Measurements from ENCODE around the gene GSTA1.
"Not testable (repeated sequence)": the region's sequence is repeated elsewhere in the genome, so short reads cannot be mapped to it uniquely, and the experiment has no call there.

DNA sequence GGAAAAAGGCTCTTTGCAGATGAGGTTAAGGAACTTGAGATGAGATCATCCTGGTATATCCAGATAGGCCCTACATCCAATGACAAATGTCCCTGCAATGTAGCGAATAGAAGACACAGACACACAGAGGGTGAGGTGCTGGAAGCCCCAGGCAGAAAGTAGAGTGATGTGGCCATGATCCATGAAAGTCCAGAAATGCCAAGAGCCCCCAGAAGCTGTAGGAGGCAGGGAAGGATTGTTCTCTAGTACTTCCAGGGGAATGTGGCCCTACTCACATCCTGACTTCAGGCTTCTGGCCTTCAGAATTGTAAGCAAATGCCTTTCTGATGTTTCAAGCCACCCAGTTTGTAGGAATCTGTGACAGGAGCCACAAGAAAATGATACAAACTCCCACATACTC is 14.0 kb downstream of the GSTA1 start:
- TF ChIP-seq, protein P1, sequence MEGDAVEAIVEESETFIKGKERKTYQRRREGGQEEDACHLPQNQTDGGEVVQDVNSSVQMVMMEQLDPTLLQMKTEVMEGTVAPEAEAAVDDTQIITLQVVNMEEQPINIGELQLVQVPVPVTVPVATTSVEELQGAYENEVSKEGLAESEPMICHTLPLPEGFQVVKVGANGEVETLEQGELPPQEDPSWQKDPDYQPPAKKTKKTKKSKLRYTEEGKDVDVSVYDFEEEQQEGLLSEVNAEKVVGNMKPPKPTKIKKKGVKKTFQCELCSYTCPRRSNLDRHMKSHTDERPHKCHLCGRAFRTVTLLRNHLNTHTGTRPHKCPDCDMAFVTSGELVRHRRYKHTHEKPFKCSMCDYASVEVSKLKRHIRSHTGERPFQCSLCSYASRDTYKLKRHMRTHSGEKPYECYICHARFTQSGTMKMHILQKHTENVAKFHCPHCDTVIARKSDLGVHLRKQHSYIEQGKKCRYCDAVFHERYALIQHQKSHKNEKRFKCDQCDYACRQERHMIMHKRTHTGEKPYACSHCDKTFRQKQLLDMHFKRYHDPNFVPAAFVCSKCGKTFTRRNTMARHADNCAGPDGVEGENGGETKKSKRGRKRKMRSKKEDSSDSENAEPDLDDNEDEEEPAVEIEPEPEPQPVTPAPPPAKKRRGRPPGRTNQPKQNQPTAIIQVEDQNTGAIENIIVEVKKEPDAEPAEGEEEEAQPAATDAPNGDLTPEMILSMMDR (IDR thresholded peaks at IDR 0.05) = not testable (repeated sequence)
- TF ChIP-seq POLR2AphosphoS5, POLR2A, EP300 (IDR thresholded peaks at IDR 0.05): not testable (repeated sequence)
